Vagina (tissue), 2 donors: Measurements from ENCODE around the gene ARHGAP32.

Experiments
- CTCF ChIP-seq, 3 experiments: fragments of 450-650 bp in 2 of 3; fragments of 200-600 bp in 1 of 3; sonication (generic) in 1 of 3; IDR thresholded peaks; one replicate each; pipeline ENCODE4 v1.5.1; 2017 to 2019; ENCODE audit warnings: antibody characterized with exemption in 3 of 3, mild to moderate bottlenecking in 2 of 3, moderate library complexity in 2 of 3
- POLR2A ChIP-seq, 2 donors: fragments of 450-650 bp; IDR thresholded peaks; one replicate each; pipeline ENCODE4 v1.6.1; 2017; ENCODE audit warnings: antibody characterized with exemption in 2 of 2, mild to moderate bottlenecking in 2 of 2, moderate library complexity in 2 of 2
- POLR2AphosphoS5 ChIP-seq, 2 donors: sonication (generic); formaldehyde crosslinking; IDR thresholded peaks; one replicate each; pipeline ENCODE4 v1.9.0; 2017; ENCODE audit warnings: antibody characterized with exemption in 2 of 2, mild to moderate bottlenecking in 2 of 2, low read depth in 1 of 2; ENCODE audit not compliant: insufficient read depth in 1 of 2

- TF ChIP-seq CTCF (IDR thresholded peaks at IDR 0.05) (no peak), POLR2AphosphoS5 (IDR thresholded peaks at IDR 0.05; ENCODE audit: insufficient read depth in 1 of 2, low read depth in 1 of 2) (no peak), POLR2A (IDR thresholded peaks at IDR 0.05) (no peak)
These were observed 45.9 kb downstream of the ARHGAP32 start for GRCh38 chr11:129146191-129146590.
